Hair follicle dermal papilla cell (primary cell): ENCODE data around the gene SMIM11. TPM values are rescaled to one million over a fixed set of nuclear protein-coding genes. Genes with fewer than 3 reads are reported as not detected.

Experiments
- total RNA-seq: library from RNA; depleted of rRNA; stranded (reverse); fragments of >200 nt; gene quantifications from 2 replicates; pipeline ENCODE4 v1.2.3, GENCODE V29; 2012

SMIM11 gene
- 7.9 and 10.4 TPM in 2 replicates for total RNA-seq

GRCh38 chr21:34374940-34375618, at the start of gene SMIM11:
Gene SMIM11, plus strand, starts transcription at chr21:34375507. Its CDS starts 3,998 bp downstream, at chr21:34379505.

GRCh38 chr21:34363733-34364132, 11.6 kb upstream of the SMIM11 start, which contains the start of gene KCNE2:
Gene KCNE2, plus strand, starts transcription at chr21:34364006. Its CDS starts 6,473 bp downstream, at chr21:34370479.

GRCh38 chr21:34423805-34424204, 48.5 kb downstream of the SMIM11 start, which contains the start of gene SMIM34:
Gene SMIM34, minus strand, starts transcription at chr21:34423951. Its CDS starts 112 bp downstream, at chr21:34423839.

Other genes starting within 250 kb of the SMIM11 start
- 0.16 TPM in 1 of 2 replicates, not detected in the other for gene KCNE2, start 11.5 kb upstream of the SMIM11 start, total RNA-seq
- not detected in 2 replicates for gene SMIM34, start 48.4 kb downstream of the SMIM11 start, total RNA-seq
- 0.12 and 0.81 TPM in 2 replicates for gene KCNE1, start 136.7 kb downstream of the SMIM11 start, total RNA-seq
- 44.3 and 67.5 TPM in 2 replicates for gene RCAN1, start 239.6 kb downstream of the SMIM11 start, total RNA-seq